GM12878 (cell line): ENCODE measurements around the gene FREY1. TPM values are rescaled to one million over a fixed set of nuclear protein-coding genes. Genes with fewer than 3 reads are reported as not detected.

Experiments used
- ATAC-seq: fragments of 200-7000 bp; cut with Tn5 transposase; 3 replicates; pipeline ENCODE4 v1.9.1; 2020; ENCODE audit warnings: mild to moderate bottlenecking, moderate library complexity
- BruUV-seq: library from RNA; stranded (reverse); fragments of 400-500 nt; replicated peaks from 2 replicates; lab custom pipeline; 2021; lab: Mats Ljungman, UMichigan
- CTCF ChIA-PET: fragments of 300-600 bp; sonication (Branson Sonifier 250); formaldehyde crosslinking; extraction: SDS; loops from one replicate; lab custom pipeline; 2021; ENCODE audit warnings: inconsistent platforms; lab: Yijun Ruan, JAX
- POLR2A ChIA-PET: fragments of 350-600 bp; formaldehyde crosslinking; extraction: SDS; loops from one replicate; lab custom pipeline; 2021; ENCODE audit warnings: inconsistent platforms; lab: Charles Lee
- RAD21 ChIA-PET: fragments of 300-600 bp; sonication (Branson Sonifier 250); formaldehyde crosslinking; loops from one replicate; lab custom pipeline; 2023; ENCODE audit warnings: antibody characterized with exemption; ENCODE audit not compliant: unreplicated experiment; lab: Charles Lee
- SMC1A ChIA-PET: fragments of 300-600 bp; sonication (Branson Sonifier 250); formaldehyde crosslinking; loops from one replicate; lab custom pipeline; 2023; ENCODE audit not compliant: unreplicated experiment, uncharacterized antibody; lab: Charles Lee
- DNase-seq: peaks from one replicate; pipeline ENCODE4 v3.0.0-alpha.2; 2011; ENCODE audit warnings: low read depth, low spot score
- FAIRE-seq: peaks from 3 replicates; lab custom pipeline; 2011; peaks lifted over from hg19 to GRCh38; lab: Jason Lieb, UNC
- H2AFZ ChIP-seq: 2 replicates; pipeline ENCODE4 v1.6.0; 2011; ENCODE audit warnings: low read depth, low read length, control low read depth; ENCODE audit not compliant: control insufficient read depth
- H3K27ac ChIP-seq: 2 replicates; pipeline ENCODE4 v1.5.1; 2011; ENCODE audit warnings: control low read depth; ENCODE audit not compliant: control insufficient read depth, insufficient read depth
- H3K27me3 ChIP-seq, 2 experiments: replicated peaks in 1 of 2; 2 replicates each; pipeline versions ENCODE4 v1.6.0 to v1.6.1; 2011; ENCODE audit warnings: low read length in 1 of 2; ENCODE audit not compliant: control insufficient read depth in 2 of 2, insufficient read depth in 2 of 2
- H3K36me3 ChIP-seq, 2 experiments: 2 replicates each; pipeline ENCODE4 v1.5.1; 2011; ENCODE audit warnings: low read length in 1 of 2; ENCODE audit not compliant: control insufficient read depth in 2 of 2, insufficient read depth in 2 of 2
- H3K4me1 ChIP-seq: 2 replicates; pipeline ENCODE4 v1.6.1; 2011; ENCODE audit warnings: mild to moderate bottlenecking, low read length, moderate library complexity, mixed read lengths; ENCODE audit not compliant: control insufficient read depth, insufficient read depth
- H3K4me2 ChIP-seq: 2 replicates; pipeline ENCODE4 v1.6.0; 2011; ENCODE audit warnings: control low read depth; ENCODE audit not compliant: control insufficient read depth, insufficient read depth
- H3K4me3 ChIP-seq: fragments of 200-600 bp; sonication (generic); 2 replicates; pipeline ENCODE4 v1.5.1; 2016
- H3K79me2 ChIP-seq: 2 replicates; pipeline ENCODE4 v1.6.0; 2011; ENCODE audit warnings: low read length; ENCODE audit not compliant: control insufficient read depth, insufficient read depth
- H3K9ac ChIP-seq: 2 replicates; pipeline ENCODE4 v1.8.0; 2011; ENCODE audit warnings: low read length, control low read depth, mixed read lengths; ENCODE audit not compliant: control insufficient read depth, insufficient read depth
- H3K9me3 ChIP-seq: replicated peaks from 3 replicates; pipeline ENCODE4 v1.5.1; 2011; ENCODE audit warnings: mild to moderate bottlenecking, low read length; ENCODE audit not compliant: control insufficient read depth, insufficient read depth
- H4K20me1 ChIP-seq: 2 replicates; pipeline ENCODE4 v1.6.0; 2011; ENCODE audit not compliant: control insufficient read depth, insufficient read depth
- CHD4 ChIP-seq: fragments of 200-600 bp; sonication (generic); IDR thresholded peaks from 2 replicates; pipeline ENCODE4 v1.6.1; 2016; ENCODE audit warnings: mild to moderate bottlenecking
- EZH2 ChIP-seq: IDR thresholded peaks from 2 replicates; pipeline ENCODE4 v1.6.1; 2012; ENCODE audit warnings: low read depth, mild to moderate bottlenecking, control low read depth, inconsistent platforms, low read length, borderline replicate concordance; ENCODE audit not compliant: control insufficient read depth
- FOS ChIP-seq: IDR thresholded peaks from 3 replicates; pipeline ENCODE4 v1.6.1; 2011; ENCODE audit warnings: borderline replicate concordance; ENCODE audit not compliant: insufficient read length; ENCODE audit errors: extremely low read depth
- GABPA ChIP-seq: IDR thresholded peaks from 2 replicates; pipeline ENCODE4 v1.6.1; 2014; ENCODE audit warnings: antibody characterized with exemption, low read depth, mild to moderate bottlenecking, inconsistent platforms
- HDAC2 ChIP-seq: fragments of 200-600 bp; sonication (generic); IDR thresholded peaks from 2 replicates; pipeline ENCODE4 v1.6.1; 2017
- IKZF2 ChIP-seq, 2 experiments: fragments of 450-650 bp; IDR thresholded peaks; 2 replicates each; pipeline ENCODE4 v1.6.1; 2017; ENCODE audit warnings: mild to moderate bottlenecking in 2 of 2, moderate library complexity in 2 of 2
- NFIC ChIP-seq: IDR thresholded peaks from 2 replicates; pipeline ENCODE4 v1.6.1; 2012; ENCODE audit warnings: low read depth, mild to moderate bottlenecking, inconsistent platforms, low read length, moderate library complexity
- NRF1 ChIP-seq: conservative IDR thresholded peaks from 2 replicates; pipeline ENCODE4 v1.6.1; 2011; ENCODE audit warnings: mild to moderate bottlenecking, low read depth, low read length, improper control_type of control experiment
- PAX8 ChIP-seq: fragments of 450-650 bp; IDR thresholded peaks from 2 replicates; pipeline ENCODE4 v1.6.1; 2017; ENCODE audit warnings: mild to moderate bottlenecking, moderate library complexity
- PBX3 ChIP-seq: IDR thresholded peaks from 2 replicates; pipeline ENCODE4 v1.6.1; 2011; ENCODE audit warnings: mild to moderate bottlenecking, low read depth, low read length, moderate library complexity; ENCODE audit not compliant: insufficient replicate concordance
- PKNOX1 ChIP-seq: fragments of 450-650 bp; IDR thresholded peaks from 2 replicates; pipeline ENCODE4 v1.6.1; 2016; ENCODE audit warnings: mild to moderate bottlenecking
- RUNX3 ChIP-seq: IDR thresholded peaks from 2 replicates; pipeline ENCODE4 v1.6.1; 2012; ENCODE audit warnings: low read length, inconsistent platforms
- SUZ12 ChIP-seq: fragments of 200-600 bp; sonication (generic); IDR thresholded peaks from one replicate; pipeline ENCODE4 v1.6.1; 2018; ENCODE audit warnings: antibody characterized with exemption, mild to moderate bottlenecking; ENCODE audit not compliant: unreplicated experiment
- ZSCAN29 ChIP-seq: fragments of 450-650 bp; IDR thresholded peaks from 2 replicates; pipeline ENCODE4 v1.6.1; 2017; ENCODE audit warnings: mild to moderate bottlenecking, moderate library complexity
- WGBS: methylation state at CpG from one replicate; pipeline ENCODE4 v1.1.6; 2016; ENCODE audit warnings: low lambda C conversion rate; ENCODE audit not compliant: insufficient replicate concordance, insufficient coverage; ENCODE audit errors: missing lambda C conversion rate; 5-methylcytosine and 5-hydroxymethylcytosine counted together
- in situ Hi-C: fragments of 300-500 bp; cut with MboI; formaldehyde crosslinking; loops from 9 replicates; pipeline ENCODE4 v1.14.3; 2018; ENCODE audit warnings: mixed read lengths
- intact Hi-C: fragments of 100-400 bp; cut with micrococcal nuclease; formaldehyde crosslinking; loops from one replicate; pipeline ENCODE4 v1.14.2; 2022; ENCODE audit not compliant: unreplicated experiment
- polyA plus RNA-seq, 11 experiments: library from polyadenylated mRNA; depleted of rRNA in 4 of 11; unstranded in 6 of 11; stranded (reverse) in 5 of 11; fragments of >200 nt; fragmentation: Nextera tagmentation in 4 of 11; fragmentation: Illumina TruSeq in 1 of 11; extraction: Ambion mirVana in 4 of 11; extraction: Trizol in 1 of 11; gene quantifications; 1 replicate in 1 of 11; 2 replicates in 10 of 11; pipeline versions ENCODE4 v1.2.1 to v1.2.3, GENCODE V29; 2011 to 2016; ENCODE audit warnings: inconsistent platforms in 2 of 11, missing spikeins in 2 of 11, low read depth in 1 of 11
- total RNA-seq, 4 experiments: library from RNA; depleted of rRNA in 3 of 4; stranded (reverse); fragments of >200 nt in 3 of 4; fragmentation: Illumina TruSeq in 1 of 4; extraction: Trizol in 1 of 4; gene quantifications; 2 replicates each; pipeline versions ENCODE4 v1.2.1 to v1.2.3, GENCODE V29; 2013 to 2021
- TF ChIP-seq, protein P1 (sequence below): fragments of 450-650 bp; IDR thresholded peaks from 2 replicates; pipeline ENCODE4 v1.6.1; 2018; ENCODE audit warnings: borderline replicate concordance, mild to moderate bottlenecking; ENCODE audit not compliant: partially characterized antibody

The FREY1 gene
- total and polyA plus RNA-seq, 10 of the 15 experiments (the other 5 are each of a cell fraction or from before 2014, with no cell fraction given) = 0.13 to 1.7 (median 0.39) TPM; not detected in 3

DNA sequence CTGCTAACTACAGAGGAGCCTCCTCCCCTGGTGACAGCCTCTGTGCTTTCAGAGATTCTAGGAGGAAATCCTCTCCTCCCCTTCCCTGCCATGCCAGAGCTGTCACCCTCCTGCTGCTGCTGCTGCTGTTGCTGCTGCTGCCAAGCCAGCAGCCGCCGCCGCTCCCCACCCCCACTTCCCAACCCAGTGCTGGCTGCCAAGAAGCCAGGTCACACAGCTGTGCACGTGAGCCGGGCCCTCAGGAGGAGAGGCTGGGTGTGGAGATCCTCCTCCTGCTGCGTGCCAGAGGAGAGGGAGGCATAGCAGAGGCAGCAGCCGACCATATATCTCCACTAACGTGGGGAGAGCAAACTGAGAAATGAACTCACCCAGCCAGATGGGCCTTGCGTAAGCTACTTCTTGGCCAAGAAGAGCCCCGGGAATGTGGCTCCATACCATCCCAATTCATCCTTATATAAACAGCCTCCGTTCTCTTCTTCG is 47.4 kb downstream of the FREY1 start:
- no peak for TF ChIP-seq EZH2
- no peak for TF ChIP-seq FOS
- no peak for TF ChIP-seq GABPA
- TF ChIP-seq SUZ12 = no peak
- no peak for TF ChIP-seq ZSCAN29
- no peak for TF ChIP-seq IKZF2 (IDR thresholded peaks at IDR 0.05)
- no peak for TF ChIP-seq HDAC2
- TF ChIP-seq CHD4 = no peak
- no peak for TF ChIP-seq RUNX3
- no peak for TF ChIP-seq PBX3
- TF ChIP-seq, protein P1, sequence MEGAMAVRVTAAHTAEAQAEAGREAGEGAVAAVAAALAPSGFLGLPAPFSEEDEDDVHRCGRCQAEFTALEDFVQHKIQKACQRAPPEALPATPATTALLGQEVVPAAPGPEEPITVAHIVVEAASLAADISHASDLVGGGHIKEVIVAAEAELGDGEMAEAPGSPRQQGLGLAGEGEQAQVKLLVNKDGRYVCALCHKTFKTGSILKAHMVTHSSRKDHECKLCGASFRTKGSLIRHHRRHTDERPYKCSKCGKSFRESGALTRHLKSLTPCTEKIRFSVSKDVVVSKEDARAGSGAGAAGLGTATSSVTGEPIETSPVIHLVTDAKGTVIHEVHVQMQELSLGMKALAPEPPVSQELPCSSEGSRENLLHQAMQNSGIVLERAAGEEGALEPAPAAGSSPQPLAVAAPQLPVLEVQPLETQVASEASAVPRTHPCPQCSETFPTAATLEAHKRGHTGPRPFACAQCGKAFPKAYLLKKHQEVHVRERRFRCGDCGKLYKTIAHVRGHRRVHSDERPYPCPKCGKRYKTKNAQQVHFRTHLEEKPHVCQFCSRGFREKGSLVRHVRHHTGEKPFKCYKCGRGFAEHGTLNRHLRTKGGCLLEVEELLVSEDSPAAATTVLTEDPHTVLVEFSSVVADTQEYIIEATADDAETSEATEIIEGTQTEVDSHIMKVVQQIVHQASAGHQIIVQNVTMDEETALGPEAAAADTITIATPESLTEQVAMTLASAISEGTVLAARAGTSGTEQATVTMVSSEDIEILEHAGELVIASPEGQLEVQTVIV = no peak
- no peak for TF ChIP-seq NRF1
- no peak for TF ChIP-seq PKNOX1
- no peak for TF ChIP-seq NFIC
- no peak for TF ChIP-seq PAX8
- TF ChIP-seq, all 136 proteins: peak for 0
- no TSS peak for BruUV-seq
- Histone ChIP-seq H2AFZ (no peak overlapping the region), H3K4me1 (no peaks in the 10 kb centered on the region), H3K27ac (no peak overlapping the region), H3K4me3 (no peak overlapping the region), H3K9me3 (no peaks in the 10 kb centered on the region), H3K27me3 (no peaks in the 10 kb centered on the region), H3K36me3 (peaks cover 8 to 22% of the 10 kb centered on the region in 2 experiments), H4K20me1 (no peaks in the 10 kb centered on the region; the same call in 1 of the 2 replicates), H3K9ac (no peak overlapping the region), H3K4me2 (no peak overlapping the region), H3K79me2 (no peaks in the 10 kb centered on the region)
- in situ Hi-C loops = no loop called here
- CTCF ChIA-PET = interaction anchor here (1.8 kb wide), 1 partner anchor 12 kb away, joined by 7 read pairs; no protein-coding TSS in a partner anchor
- no peak for FAIRE-seq
- ATAC-seq = no peak
- DNase-seq = no peak
- intact Hi-C loops = no loop called here
- RAD21 ChIA-PET = no interaction called here
- SMC1A ChIA-PET = interaction anchor here (1.0 to 1.6 kb wide), 4 partner anchors 13 to 88 kb away, joined by 3 to 5 read pairs (median 4); partner anchors contain the start of gene CRY2
- POLR2A ChIA-PET = interaction anchor here (0.6 kb wide), 1 partner anchor 1326 kb away, joined by 3 read pairs; no protein-coding TSS in a partner anchor
- 95% methylated on average over 12 of the region's 12 CpGs for WGBS
